CD14-positive monocyte (primary cell): ENCODE results near the gene TBC1D5. TPM values are rescaled to one million over a fixed set of nuclear protein-coding genes. Genes with fewer than 3 reads are reported as not detected.

Source experiments
- DNase-seq, 3 donors: peaks; one replicate each; pipeline ENCODE4 v3.0.0-alpha.2; 2011 to 2022
- H2AFZ ChIP-seq: 2 replicates; pipeline ENCODE4 v1.6.0; 2012; ENCODE audit warnings: mild to moderate bottlenecking, low read depth, low read length, inconsistent platforms; ENCODE audit not compliant: insufficient read depth, poor library complexity, severe bottlenecking
- H3K27ac ChIP-seq, 2 donors: 1 replicate in 1 of 2; 2 replicates in 1 of 2; pipeline ENCODE4 v1.5.1; 2012 to 2013; ENCODE audit warnings: low read length in 2 of 2, control low read depth in 1 of 2, inconsistent platforms in 1 of 2, low read depth in 1 of 2, mild to moderate bottlenecking in 1 of 2
- H3K27me3 ChIP-seq, 2 donors: one replicate each; pipeline versions ENCODE4 v1.6.0 to v1.6.1; 2011 to 2013; ENCODE audit warnings: low read length in 2 of 2; ENCODE audit not compliant: control insufficient read depth in 2 of 2, insufficient read depth in 2 of 2
- H3K36me3 ChIP-seq, 2 donors: replicated peaks in 1 of 2; 1 replicate in 1 of 2; 2 replicates in 1 of 2; pipeline versions ENCODE4 v1.5.1 to v1.6.1; 2012 to 2013; ENCODE audit warnings: low read length in 2 of 2, control low read depth in 1 of 2, inconsistent platforms in 1 of 2, mild to moderate bottlenecking in 1 of 2; ENCODE audit not compliant: insufficient read depth in 2 of 2, control insufficient read depth in 1 of 2
- H3K4me1 ChIP-seq, 2 donors: 1 replicate in 1 of 2; 2 replicates in 1 of 2; pipeline versions ENCODE4 v1.5.1 to v1.6.1; 2012 to 2013; ENCODE audit warnings: low read length in 2 of 2, control low read depth in 1 of 2, inconsistent platforms in 1 of 2, mild to moderate bottlenecking in 1 of 2, moderate library complexity in 1 of 2; ENCODE audit not compliant: insufficient read depth in 2 of 2, control insufficient read depth in 1 of 2
- H3K4me2 ChIP-seq: replicated peaks from 2 replicates; pipeline ENCODE3; 2012; ENCODE audit warnings: low read length, moderate library complexity, mild to moderate bottlenecking; ENCODE audit not compliant: poor library complexity, severe bottlenecking; ENCODE audit errors: extremely low read depth
- H3K4me3 ChIP-seq, 3 experiments: fragments of 200-600 bp in 1 of 3; sonication (generic) in 1 of 3; replicated peaks in 1 of 3; 1 replicate in 2 of 3; 2 replicates in 1 of 3; pipeline ENCODE4 v1.5.1; 2011 to 2013; ENCODE audit warnings: low read length in 3 of 3, mild to moderate bottlenecking in 3 of 3, control low read depth in 2 of 3, low read depth in 2 of 3, inconsistent platforms in 1 of 3, moderate library complexity in 1 of 3
- H3K79me2 ChIP-seq: 2 replicates; pipeline ENCODE4 v1.6.0; 2012; ENCODE audit warnings: mild to moderate bottlenecking, control low read depth, inconsistent platforms, low read length, moderate library complexity; ENCODE audit not compliant: insufficient read depth
- H3K9ac ChIP-seq: 2 replicates; pipeline ENCODE4 v1.6.0; 2017; ENCODE audit warnings: low read length, mild to moderate bottlenecking; ENCODE audit not compliant: insufficient read depth, poor library complexity, severe bottlenecking
- H3K9me3 ChIP-seq, 2 donors: replicated peaks in 1 of 2; 1 replicate in 1 of 2; 2 replicates in 1 of 2; pipeline versions ENCODE4 v1.5.1 to v1.6.1; 2012 to 2013; ENCODE audit warnings: low read length in 2 of 2, control low read depth in 1 of 2; ENCODE audit not compliant: control insufficient read depth in 1 of 2, insufficient read depth in 1 of 2
- H4K20me1 ChIP-seq: 2 replicates; pipeline ENCODE4 v1.6.0; 2012; ENCODE audit warnings: mild to moderate bottlenecking, low read length, control low read depth, moderate library complexity; ENCODE audit not compliant: insufficient read depth
- H3K27ac Mint-ChIP-seq, 7 donors: one replicate each; pipeline ENCODE4 v1.8.0; 2020; ENCODE audit warnings: mild to moderate bottlenecking in 7 of 7, mixed read lengths in 7 of 7, moderate library complexity in 6 of 7, inconsistent platforms in 2 of 7
- H3K27me3 Mint-ChIP-seq, 3 donors: one replicate each; pipeline ENCODE4 v1.8.0; 2021 to 2022; ENCODE audit warnings: low read depth in 3 of 3, mild to moderate bottlenecking in 3 of 3, mixed read lengths in 3 of 3, moderate library complexity in 3 of 3, inconsistent platforms in 1 of 3
- H3K36me3 Mint-ChIP-seq, 2 donors: one replicate each; pipeline ENCODE4 v1.8.0; 2020; ENCODE audit warnings: mixed read lengths in 2 of 2, inconsistent platforms in 1 of 2, mild to moderate bottlenecking in 1 of 2
- H3K4me1 Mint-ChIP-seq: one replicate; pipeline ENCODE4 v1.8.0; 2020; ENCODE audit warnings: mild to moderate bottlenecking, mixed read lengths
- H3K4me3 Mint-ChIP-seq, 2 donors: one replicate each; pipeline ENCODE4 v1.8.0; 2020; ENCODE audit warnings: mild to moderate bottlenecking in 2 of 2, mixed read lengths in 2 of 2, moderate library complexity in 1 of 2
- H3K9me3 Mint-ChIP-seq, 7 donors: one replicate each; pipeline ENCODE4 v1.8.0; 2020 to 2022; ENCODE audit warnings: mixed read lengths in 7 of 7, mild to moderate bottlenecking in 6 of 7, moderate library complexity in 6 of 7, inconsistent platforms in 2 of 7
- CTCF ChIP-seq: fragments of 200-600 bp; IDR thresholded peaks from one replicate; pipeline ENCODE4 v1.8.0; 2022; ENCODE audit warnings: antibody characterized with exemption, mild to moderate bottlenecking
- WGBS: methylation state at CpG from one replicate; pipeline ENCODE4 v1.1.5; 2013; ENCODE audit warnings: missing lambda C conversion rate; ENCODE audit not compliant: insufficient coverage; 5-methylcytosine and 5-hydroxymethylcytosine counted together
- intact Hi-C, 2 donors: fragments of 100-400 bp; cut with micrococcal nuclease; formaldehyde crosslinking; loops; one replicate each; pipeline versions ENCODE4 v1.15.0 to v1.15.1; 2023
- polyA plus RNA-seq, 3 donors: library from polyadenylated mRNA; depleted of rRNA in 1 of 3; unstranded in 2 of 3; stranded (reverse) in 1 of 3; fragments of 300-500 nt in 2 of 3; fragments of >200 nt in 1 of 3; fragmentation: Illumina TruSeq in 2 of 3; gene quantifications; 1 replicate in 2 of 3; 2 replicates in 1 of 3; pipeline ENCODE4 v1.2.3, GENCODE V29; 2012 to 2021

TBC1D5 gene
- polyA plus RNA-seq, 3 donors, result 17.6 to 35.3 (median 21.0) TPM

- Histone ChIP-seq H3K79me2 (no peaks in the 10 kb centered on the region), H3K27me3 (no peaks in the 10 kb centered on the region), H3K9me3 (peaks cover 4% of the 10 kb centered on the region in 2 donors), H3K4me2 (no peak overlapping the region), H3K27ac (no peak overlapping the region), H3K4me1 (no peaks in the 10 kb centered on the region), H3K9ac (no peak overlapping the region), H2AFZ (no peak overlapping the region), H3K4me3 (no peak overlapping the region), H4K20me1 (no peaks in the 10 kb centered on the region), H3K36me3 (no peaks in the 10 kb centered on the region)
- peaks cover 0 to 9% (median 4%) of the 10 kb centered on the region in 7 donors for H3K9me3 Mint-ChIP-seq
- WGBS, result 100% methylated on average over 1 of the region's 2 CpGs
- no peaks in the 10 kb centered on the region for H3K36me3 Mint-ChIP-seq
- H3K27ac Mint-ChIP-seq, result no peak overlapping the region
- no peak for TF ChIP-seq CTCF
- DNase-seq, result no peak
- H3K27me3 Mint-ChIP-seq, result peaks cover 1 to 3% (median 2%) of the 10 kb centered on the region in 3 donors
- H3K4me3 Mint-ChIP-seq, result no peak overlapping the region
- H3K4me1 Mint-ChIP-seq, result peaks cover 3% of the 10 kb centered on the region
- intact Hi-C loops, result no loop called here
Measured at GRCh38 chr3:17121336-17121735, 621.1 kb downstream of the TBC1D5 start.

GRCh38 chr3:17120115-17120514 is 622.3 kb downstream of the TBC1D5 start:
- H3K27me3 Mint-ChIP-seq, result peaks cover 1 to 3% (median 2%) of the 10 kb centered on the region in 3 donors
- intact Hi-C loops, result no loop called here
- Histone ChIP-seq H3K27me3 (no peaks in the 10 kb centered on the region), H3K27ac (no peak overlapping the region), H3K4me1 (no peaks in the 10 kb centered on the region), H3K79me2 (no peaks in the 10 kb centered on the region), H2AFZ (no peak overlapping the region), H3K4me3 (no peak overlapping the region), H3K36me3 (no peaks in the 10 kb centered on the region), H3K4me2 (no peak overlapping the region), H4K20me1 (no peaks in the 10 kb centered on the region), H3K9me3 (peaks cover 4% of the 10 kb centered on the region in 2 donors), H3K9ac (no peak overlapping the region)
- H3K36me3 Mint-ChIP-seq, result no peaks in the 10 kb centered on the region
- peaks cover 3% of the 10 kb centered on the region for H3K4me1 Mint-ChIP-seq
- H3K4me3 Mint-ChIP-seq, result no peak overlapping the region
- H3K27ac Mint-ChIP-seq, result peak overlapping the region in 1 of 7 donors; percentile 53
- no peak for TF ChIP-seq CTCF
- peaks cover 0 to 9% (median 5%) of the 10 kb centered on the region in 7 donors for H3K9me3 Mint-ChIP-seq
- WGBS, result 97% methylated on average over 3 of the region's 4 CpGs
- DNase-seq, result no peak
